ENCODE results near the gene BNIP3. TPM values are rescaled to one million over a fixed set of nuclear protein-coding genes. Genes with fewer than 3 reads are reported as not detected.
A peak's percentile ranks its signal among the peaks of the same experiment; 100 is the strongest.
"Not testable (repeated sequence)": the region's sequence is repeated elsewhere in the genome, so short reads cannot be mapped to it uniquely, and the experiment has no call there.

The BNIP3 gene
- total and polyA plus RNA-seq, 5 experiments from 2014 or later = 30.8 to 42.1 (median 37.5) TPM

DNA sequence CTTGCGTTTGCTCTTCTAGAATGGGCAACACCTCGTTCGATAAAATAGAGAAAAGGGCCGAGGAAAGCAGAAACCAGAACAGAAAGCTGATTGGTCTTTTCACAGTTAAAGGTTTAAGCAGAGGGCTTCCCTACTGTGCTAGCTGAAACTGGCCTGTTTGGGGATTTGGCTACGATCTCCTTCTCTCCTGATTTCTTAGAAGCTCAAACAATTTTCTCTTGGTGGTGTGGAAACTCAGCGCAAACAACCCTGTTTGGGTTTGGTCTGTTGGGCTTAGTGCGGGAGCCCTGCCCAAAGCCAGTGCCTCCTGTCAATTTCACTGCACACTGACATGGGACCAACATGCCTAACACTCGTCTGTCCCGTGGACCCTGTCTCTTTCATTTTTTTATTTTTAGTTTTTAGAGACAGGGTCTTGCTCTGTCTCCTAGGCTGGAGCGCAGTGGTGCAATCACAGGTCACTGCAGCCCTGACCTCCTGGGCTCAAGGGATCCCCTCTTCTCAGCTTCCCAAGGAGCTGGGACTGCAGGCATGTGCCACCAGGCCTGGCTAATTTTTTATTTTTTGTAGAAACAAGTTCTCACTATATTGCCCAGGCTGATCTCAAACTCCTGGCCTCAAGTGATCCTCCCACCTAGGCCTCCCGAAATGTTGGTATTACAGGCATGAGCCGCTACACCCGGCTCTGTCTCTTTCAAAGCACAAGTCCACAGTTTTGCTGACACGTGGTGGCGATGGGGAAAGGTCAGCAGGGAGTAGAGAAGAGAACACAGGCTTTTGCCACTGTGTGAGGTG lies 16.5 kb upstream of the BNIP3 start:
- no peak for DNase-seq
- no peaks in the 10 kb centered on the region for H3K36me3 Mint-ChIP-seq
- POLR2A ChIA-PET = no interaction called here
- H3K9me3 Mint-ChIP-seq = no peaks in the 10 kb centered on the region
- no peak overlapping the region for H3K4me3 Mint-ChIP-seq
- H3K4me1 Mint-ChIP-seq = peaks cover 0 to 4% (median under 1%) of the 10 kb centered on the region in 4 donors
- peaks cover 0 to 16% (median 0%) of the 10 kb centered on the region in 5 donors for H3K27me3 Mint-ChIP-seq
- no peak for ATAC-seq
- H3K27ac Mint-ChIP-seq = peak overlapping the region in 3 of 10 donors; percentile 5 to 39 (median 21)

DNA sequence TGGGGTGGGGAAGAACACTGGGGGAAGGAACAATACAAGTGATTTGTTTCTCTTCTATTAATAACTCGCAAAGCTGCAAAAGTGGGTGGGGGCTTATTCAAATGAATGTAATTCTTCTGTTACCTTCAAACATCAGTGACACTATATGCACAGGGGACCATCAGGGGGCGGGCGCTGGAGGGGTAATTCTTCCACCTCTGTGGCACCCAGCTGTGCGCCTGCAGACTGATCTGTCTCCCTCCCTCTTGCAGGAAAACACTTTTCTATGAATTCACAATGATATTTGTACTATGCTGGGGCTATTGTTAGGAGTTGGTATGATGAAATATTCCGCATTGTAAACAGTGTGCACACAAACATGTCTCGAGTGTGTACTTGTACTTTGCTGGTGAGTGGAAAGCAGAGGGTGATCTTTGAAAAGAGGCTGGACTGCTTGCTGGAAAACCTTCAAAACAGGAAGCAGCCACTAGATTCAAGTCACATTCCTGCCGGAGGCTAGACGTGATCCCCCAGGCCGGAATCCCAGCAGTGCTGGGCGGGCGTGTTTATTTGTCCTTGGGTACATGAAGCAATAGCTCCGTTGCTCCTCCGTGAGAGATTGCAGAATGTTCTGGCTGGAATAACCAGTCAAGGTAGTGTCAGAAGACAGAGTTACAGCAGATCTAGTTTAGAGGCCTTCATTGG lies 15.8 kb upstream of the BNIP3 start:
- Mint-ChIP-seq H3K9me3 (no peaks in the 10 kb centered on the region), H3K27me3 (peaks cover 0 to 10% (median 0%) of the 10 kb centered on the region in 5 donors), H3K36me3 (no peaks in the 10 kb centered on the region), H3K27ac (peak overlapping the region in 2 of 10 donors; percentile 5 to 39), H3K4me1 (peaks cover 0 to 4% (median under 1%) of the 10 kb centered on the region in 4 donors), H3K4me3 (no peak overlapping the region)
- ATAC-seq (no peak), DNase-seq (no peak)
- POLR2A ChIA-PET = no interaction called here

DNA sequence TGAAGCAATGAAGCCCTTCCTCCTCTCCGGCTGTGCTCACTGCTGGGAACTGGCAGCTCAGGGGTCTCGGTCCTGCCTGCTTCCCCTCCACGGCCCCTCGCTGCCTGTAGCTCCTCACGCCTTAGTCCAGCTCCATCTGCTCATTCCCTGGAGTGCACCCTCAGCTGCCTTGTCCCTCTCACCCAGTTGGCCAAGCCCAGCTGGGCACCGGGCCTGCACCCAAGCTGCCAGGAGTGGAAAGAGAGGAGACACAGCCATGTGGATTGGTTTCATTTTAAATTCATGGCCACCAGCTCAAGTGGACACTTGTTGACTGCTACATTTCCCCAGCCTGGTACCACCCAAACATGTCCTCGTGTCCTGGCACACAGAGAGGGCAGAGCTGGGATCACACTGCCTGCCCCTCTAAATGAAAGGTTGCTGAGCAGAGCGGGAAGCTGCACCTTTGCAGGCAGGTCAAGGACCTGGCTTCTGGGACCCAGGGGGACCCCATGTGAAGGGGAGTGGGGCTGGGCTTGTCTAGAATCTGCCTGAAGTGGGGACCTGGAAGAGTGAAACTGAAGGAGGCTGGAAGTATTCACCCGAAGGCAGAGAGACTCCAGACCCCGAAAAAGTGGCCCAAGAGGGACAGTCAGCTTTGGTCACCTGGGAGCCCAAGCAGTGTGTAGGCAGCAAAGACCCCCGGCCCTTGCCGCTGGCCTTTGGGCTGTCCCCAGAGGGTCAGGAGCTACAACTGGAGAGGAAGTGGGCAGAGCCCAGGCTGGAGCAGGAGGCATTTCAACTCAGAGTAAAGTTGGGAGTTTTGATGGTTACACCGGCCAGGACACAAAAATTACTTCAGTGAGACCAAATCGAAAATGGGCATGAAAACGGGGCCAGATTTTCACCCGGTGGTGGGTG lies 15.0 kb upstream of the BNIP3 start:
- Mint-ChIP-seq H3K36me3 (no peaks in the 10 kb centered on the region), H3K27ac (peak overlapping the region in 3 of 10 donors; percentile 7 to 74 (median 53)), H3K9me3 (no peaks in the 10 kb centered on the region), H3K4me3 (no peak overlapping the region), H3K27me3 (peaks cover 0 to 2% (median 0%) of the 10 kb centered on the region in 5 donors), H3K4me1 (peaks cover 0 to 4% (median under 1%) of the 10 kb centered on the region in 4 donors)
- DNase-seq (no peak), ATAC-seq (no peak)
- POLR2A ChIA-PET = no interaction called here

DNA sequence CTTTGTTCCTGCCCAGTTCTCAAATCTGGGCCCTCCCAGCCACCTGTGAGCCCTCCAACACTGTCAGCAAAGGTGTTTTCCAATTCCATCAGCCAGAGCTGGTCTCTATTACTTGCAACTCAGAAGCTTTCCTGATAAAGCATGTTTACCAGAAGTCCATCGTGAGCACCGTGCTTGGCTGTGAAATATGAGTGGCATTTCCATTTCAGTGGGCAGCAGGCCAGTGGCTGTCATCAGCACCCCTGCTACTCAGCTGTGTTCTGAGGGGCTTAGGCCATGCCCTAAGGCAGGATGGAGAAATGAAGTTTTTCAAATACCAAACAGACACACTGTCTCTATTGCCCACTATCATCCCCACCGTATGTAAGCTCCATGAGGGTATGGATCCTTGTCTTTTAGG lies 12.7 kb upstream of the BNIP3 start:
- DNase-seq (no peak), ATAC-seq (no peak)
- Mint-ChIP-seq H3K4me1 (peaks cover 0 to 2% (median 0%) of the 10 kb centered on the region in 4 donors), H3K4me3 (no peak overlapping the region), H3K27ac (peak overlapping the region in 1 of 10 donors; percentile 50), H3K27me3 (no peaks in the 10 kb centered on the region), H3K9me3 (no peaks in the 10 kb centered on the region), H3K36me3 (no peaks in the 10 kb centered on the region)
- POLR2A ChIA-PET = interaction anchor here (0.5 kb wide), 1 partner anchor 91 kb away, joined by 4 read pairs; no protein-coding TSS in a partner anchor

DNA sequence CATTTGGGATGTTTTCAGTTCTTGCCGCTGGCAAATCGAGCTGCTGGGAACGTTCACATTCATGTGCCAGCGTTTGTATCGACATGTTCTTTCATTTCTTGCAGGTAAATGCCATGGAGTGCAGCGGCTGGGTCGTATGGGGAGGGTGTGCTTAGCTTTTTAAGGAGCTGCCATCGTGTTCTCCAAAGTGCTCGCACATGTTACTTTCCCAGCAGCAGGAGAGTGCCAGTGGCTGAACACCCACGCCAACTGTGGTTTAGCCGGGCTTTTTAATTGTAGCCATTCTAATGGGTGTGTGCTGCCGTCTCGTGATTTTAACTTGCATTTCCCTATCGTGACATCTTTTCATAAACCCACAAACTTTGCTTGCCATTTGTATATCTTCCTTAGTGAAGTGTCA lies 11.6 kb upstream of the BNIP3 start:
- H3K36me3 Mint-ChIP-seq = no peaks in the 10 kb centered on the region

DNA sequence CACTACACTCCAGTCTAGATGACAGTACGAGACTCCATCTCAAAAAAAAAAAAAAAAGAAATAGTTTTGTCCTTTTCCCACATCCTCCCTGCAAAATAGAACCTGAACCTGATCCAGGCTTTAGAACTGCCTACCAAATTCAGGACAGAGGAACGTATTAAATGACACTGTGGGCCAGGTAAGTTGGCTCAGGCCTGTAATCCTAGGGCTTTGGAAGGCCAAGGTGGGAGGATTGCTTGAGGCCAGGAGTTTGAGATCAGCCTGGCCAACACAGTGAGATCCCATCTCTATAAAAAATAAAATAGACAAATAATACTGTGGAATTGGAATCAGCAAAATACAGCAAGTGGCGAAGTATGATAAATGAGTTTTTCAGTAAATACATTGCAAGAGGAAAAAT lies 10.0 kb upstream of the BNIP3 start:
- Mint-ChIP-seq H3K4me1 (peaks cover 0 to under 1% (median 0%) of the 10 kb centered on the region in 4 donors), H3K27ac (no peak overlapping the region), H3K4me3 (no peak overlapping the region), H3K36me3 (no peaks in the 10 kb centered on the region), H3K27me3 (no peaks in the 10 kb centered on the region), H3K9me3 (no peaks in the 10 kb centered on the region)
- ATAC-seq (no peak), DNase-seq (no peak)
- POLR2A ChIA-PET = no interaction called here

More for the DNA sequence above, 11.6 kb upstream of the BNIP3 start:
- Mint-ChIP-seq H3K27me3 (no peaks in the 10 kb centered on the region), H3K4me1 (peaks cover 0 to 2% (median 0%) of the 10 kb centered on the region in 4 donors), H3K27ac (no peak overlapping the region), H3K4me3 (no peak overlapping the region), H3K9me3 (no peaks in the 10 kb centered on the region)
- ATAC-seq (no peak), DNase-seq (no peak)
- POLR2A ChIA-PET = no interaction called here

DNA sequence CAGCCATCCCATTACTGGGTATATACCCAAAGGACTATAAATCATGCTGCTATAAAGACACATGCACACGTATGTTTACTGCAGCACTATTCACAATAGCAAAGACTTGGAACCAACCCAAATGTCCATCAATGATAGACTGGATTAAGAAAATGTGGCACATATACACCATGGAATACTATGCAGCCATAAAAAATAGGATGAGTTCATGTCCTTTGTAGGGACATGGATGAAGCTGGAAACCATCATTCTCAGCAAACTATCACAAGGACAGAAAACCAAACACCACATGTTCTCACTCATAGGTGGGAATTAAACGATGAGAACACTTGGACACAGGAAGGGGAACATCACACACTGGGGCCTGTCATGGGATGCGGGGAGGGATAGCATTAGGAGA lies 6.1 kb upstream of the BNIP3 start:
- H3K36me3 Mint-ChIP-seq, POLR2A ChIA-PET, H3K4me1 Mint-ChIP-seq, ATAC-seq, H3K4me3 Mint-ChIP-seq, H3K9me3 Mint-ChIP-seq, H3K27me3 Mint-ChIP-seq, DNase-seq, H3K27ac Mint-ChIP-seq: not testable (repeated sequence)

DNA sequence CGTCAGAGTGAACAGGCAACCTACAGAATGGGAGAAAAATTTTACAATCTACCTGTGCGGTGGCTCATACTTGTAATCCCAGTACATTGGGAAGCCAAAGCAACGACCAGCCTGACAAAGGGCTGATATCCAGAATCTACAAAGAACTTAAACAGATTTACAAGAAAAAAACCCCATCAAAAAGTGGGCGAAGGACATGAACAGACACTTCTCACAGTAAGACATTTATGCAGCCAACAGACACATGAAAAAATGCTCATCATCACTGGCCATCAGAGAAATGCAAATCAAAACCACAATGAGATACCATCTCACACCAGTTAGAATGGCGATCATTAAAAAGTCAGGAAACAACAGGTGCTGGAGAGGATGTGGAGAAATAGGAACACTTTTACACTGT lies 5.6 kb upstream of the BNIP3 start:
- not testable (repeated sequence) for H3K27me3 Mint-ChIP-seq

DNA sequence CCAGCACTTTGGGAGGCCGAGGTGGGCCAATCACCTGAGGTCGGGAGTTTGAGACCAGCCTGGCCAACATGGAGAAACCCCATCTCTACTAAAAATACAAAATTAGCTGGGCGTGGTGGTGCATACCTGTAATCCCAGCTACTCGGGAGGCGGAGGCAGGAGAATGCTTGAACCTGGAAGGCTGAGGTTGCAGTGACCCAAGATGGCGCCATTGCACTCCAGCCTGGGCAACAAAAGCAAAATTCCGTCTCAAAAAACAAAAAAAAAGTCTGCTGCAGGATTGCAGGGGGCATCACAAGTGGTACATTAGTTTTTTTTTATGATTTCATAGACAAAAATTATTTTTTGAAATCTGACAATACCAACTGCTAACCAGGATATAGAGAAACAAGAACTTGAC lies 5.1 kb upstream of the BNIP3 start:
- H3K27me3 Mint-ChIP-seq, DNase-seq, H3K9me3 Mint-ChIP-seq, ATAC-seq, POLR2A ChIA-PET, H3K36me3 Mint-ChIP-seq, H3K27ac Mint-ChIP-seq, H3K4me1 Mint-ChIP-seq, H3K4me3 Mint-ChIP-seq: not testable (repeated sequence)

More for the DNA sequence above, 5.6 kb upstream of the BNIP3 start:
- H3K4me3 Mint-ChIP-seq, H3K9me3 Mint-ChIP-seq, H3K27ac Mint-ChIP-seq, POLR2A ChIA-PET, H3K36me3 Mint-ChIP-seq, H3K4me1 Mint-ChIP-seq, ATAC-seq, DNase-seq: not testable (repeated sequence)

DNA sequence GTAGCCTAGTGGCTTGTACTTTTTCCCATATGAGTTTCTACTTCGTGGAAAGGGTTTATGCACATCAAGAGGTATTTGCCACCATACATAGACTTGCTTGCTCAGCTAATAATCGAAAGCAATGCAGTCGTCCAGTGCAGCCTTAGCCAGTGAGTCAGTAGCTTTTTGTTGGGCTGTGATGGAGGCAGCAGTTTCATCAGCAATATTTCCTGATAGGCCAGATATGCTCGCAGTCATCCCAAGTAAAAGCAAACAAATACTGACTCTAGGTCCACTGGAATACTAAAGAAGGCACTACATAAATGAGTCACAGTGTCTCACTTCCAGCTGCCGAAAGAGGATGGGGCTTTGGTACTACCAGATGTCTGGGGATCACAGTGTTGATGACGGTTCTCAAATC lies 2.1 kb upstream of the BNIP3 start:
- no peaks in the 10 kb centered on the region for H3K9me3 Mint-ChIP-seq

DNA sequence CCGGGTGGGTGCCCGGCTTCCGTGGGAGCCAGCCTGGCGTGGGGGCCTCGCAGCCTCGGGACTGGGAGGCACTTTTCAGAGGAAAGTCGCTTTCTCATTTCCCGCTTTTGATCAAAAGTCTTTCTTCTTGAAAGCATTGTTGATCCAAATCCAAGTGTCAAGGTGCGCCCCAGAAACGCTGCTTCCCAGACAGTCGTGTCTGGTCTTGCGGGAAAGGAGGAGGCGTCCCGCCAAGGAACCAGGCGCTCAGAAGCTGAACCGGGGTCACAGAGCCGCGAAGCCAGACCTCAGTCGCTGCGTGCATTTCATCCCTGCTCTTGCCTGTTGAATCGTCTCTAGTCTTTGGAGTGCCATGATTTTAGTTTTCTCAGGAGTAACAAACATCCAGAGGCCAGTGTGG lies 1.1 kb upstream of the BNIP3 start:
- H3K27me3 Mint-ChIP-seq = peaks cover 0 to 2% (median 0%) of the 10 kb centered on the region in 5 donors
- POLR2A ChIA-PET = interaction anchor here (1.0 to 2.9 kb wide), 4 partner anchors 10 to 83 kb away, joined by 3 to 29 read pairs (median 9); partner anchors contain the start of gene PPP2R2D
- H3K4me3 Mint-ChIP-seq = peak overlapping the region; percentile 56 to 87 (median 75)
- H3K36me3 Mint-ChIP-seq = peaks cover 0 to 2% (median 0%) of the 10 kb centered on the region in 3 donors
- DNase-seq = peak in 1 of 10 donors; percentile 14
- peaks cover 14 to 37% (median 33%) of the 10 kb centered on the region in 4 donors for H3K4me1 Mint-ChIP-seq
- H3K9me3 Mint-ChIP-seq = no peaks in the 10 kb centered on the region
- no peak for ATAC-seq
- peak overlapping the region; percentile 1 to 83 (median 50) for H3K27ac Mint-ChIP-seq

More for the DNA sequence above, 2.1 kb upstream of the BNIP3 start:
- Mint-ChIP-seq H3K27me3 (peaks cover 0 to 2% (median 0%) of the 10 kb centered on the region in 5 donors), H3K4me1 (peaks cover 9 to 29% (median 24%) of the 10 kb centered on the region in 4 donors), H3K4me3 (peak overlapping the region in 7 of 10 donors; percentile 56 to 87 (median 79)), H3K27ac (peak overlapping the region in 2 of 10 donors; percentile 1 to 15), H3K36me3 (no peaks in the 10 kb centered on the region)
- ATAC-seq (no peak), DNase-seq (no peak)
- POLR2A ChIA-PET = interaction anchor here (0.9 to 1.0 kb wide), 2 partner anchors 8 to 84 kb away, joined by 3 read pairs; no protein-coding TSS in a partner anchor

DNA sequence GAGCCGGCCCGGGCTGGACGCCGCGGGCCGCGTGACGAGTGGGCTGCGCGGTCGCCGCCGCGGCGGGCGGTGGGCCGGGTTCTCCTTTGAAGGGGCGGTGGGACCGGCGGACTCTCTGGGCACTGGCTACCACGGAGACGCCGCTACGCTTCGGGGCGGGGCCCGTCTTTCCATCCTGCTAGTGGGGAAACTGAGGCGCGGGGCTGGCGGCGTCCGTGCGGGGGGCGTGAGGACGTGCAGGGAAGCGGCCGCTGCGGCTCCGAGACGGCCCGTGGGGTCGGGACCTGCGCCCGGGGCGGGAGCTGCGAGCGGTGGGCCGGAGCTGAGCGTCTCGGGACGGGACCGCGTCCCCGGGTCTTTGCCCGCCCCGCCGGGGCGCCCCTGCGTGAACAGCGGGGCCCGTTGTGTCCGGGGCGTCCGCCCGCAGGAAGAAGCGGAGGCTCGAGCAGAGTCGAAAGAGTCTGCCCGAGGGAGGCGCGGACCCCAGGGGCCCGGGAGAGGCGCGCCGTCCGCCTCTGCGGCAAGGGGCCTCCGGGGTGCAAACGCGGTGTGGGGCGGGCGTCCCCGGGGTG lies 548 bp upstream of the BNIP3 start:
- H3K4me3 Mint-ChIP-seq = peak overlapping the region in 9 of 10 donors; percentile 47 to 88 (median 74)
- POLR2A ChIA-PET = interaction anchor here (1.0 to 2.9 kb wide), 3 partner anchors 9 to 82 kb away, joined by 4 to 29 read pairs (median 14); partner anchors contain the start of gene PPP2R2D
- H3K4me1 Mint-ChIP-seq = peaks cover 17 to 42% (median 39%) of the 10 kb centered on the region in 4 donors
- ATAC-seq (peak; percentile 19 to 35), DNase-seq (peak in 1 of 10 donors; percentile 31)
- H3K9me3 Mint-ChIP-seq = no peaks in the 10 kb centered on the region
- H3K36me3 Mint-ChIP-seq = peaks cover 0 to 2% (median 0%) of the 10 kb centered on the region in 3 donors
- peaks cover 0 to 2% (median 0%) of the 10 kb centered on the region in 5 donors for H3K27me3 Mint-ChIP-seq
- no peak overlapping the region for H3K27ac Mint-ChIP-seq

Data from naive thymus-derived CD8-positive, alpha-beta T cell (primary cell).